GM23338 (cell line): ENCODE measurements around the gene DLG2. TPM values are rescaled to one million over a fixed set of nuclear protein-coding genes. Genes with fewer than 3 reads are reported as not detected.

Experiments used
- ATAC-seq: fragments of 200-7000 bp; cut with Tn5 transposase; 3 replicates; pipeline ENCODE4 v1.9.1; 2020
- DNase-seq: peaks from one replicate; pipeline ENCODE4 v3.0.0-alpha.2; 2015; ENCODE audit warnings: low spot score
- H2AFZ ChIP-seq: fragments of 200-600 bp; sonication (generic); 2 replicates; pipeline ENCODE4 v1.8.0; 2016; ENCODE audit warnings: antibody characterized with exemption, mild to moderate bottlenecking, moderate library complexity
- H3F3A ChIP-seq: fragments of 200-600 bp; sonication (generic); replicated peaks from 2 replicates; pipeline ENCODE4 v1.8.0; 2017; ENCODE audit warnings: antibody characterized with exemption, mixed run types, low read depth
- H3K27ac ChIP-seq: fragments of 200-600 bp; sonication (generic); 2 replicates; pipeline ENCODE4 v1.6.1; 2016; ENCODE audit warnings: low read depth
- H3K27me3 ChIP-seq: fragments of 200-600 bp; sonication (generic); 2 replicates; pipeline ENCODE4 v1.8.0; 2016; ENCODE audit warnings: mild to moderate bottlenecking, mixed run types, moderate library complexity; ENCODE audit not compliant: insufficient read depth
- H3K36me3 ChIP-seq: fragments of 200-600 bp; sonication (generic); 2 replicates; pipeline ENCODE4 v1.8.0; 2016; ENCODE audit warnings: mild to moderate bottlenecking; ENCODE audit not compliant: insufficient read depth
- H3K4me1 ChIP-seq: fragments of 200-600 bp; sonication (generic); 2 replicates; pipeline ENCODE4 v1.8.0; 2016; ENCODE audit warnings: mild to moderate bottlenecking, moderate library complexity; ENCODE audit not compliant: insufficient read depth
- H3K4me2 ChIP-seq: fragments of 200-600 bp; sonication (generic); 2 replicates; pipeline ENCODE4 v1.7.1; 2017; ENCODE audit warnings: mixed run types
- H3K4me3 ChIP-seq: fragments of 200-600 bp; sonication (generic); 2 replicates; pipeline ENCODE4 v1.6.1; 2016; ENCODE audit warnings: mixed run types
- H3K79me2 ChIP-seq: fragments of 200-600 bp; sonication (generic); replicated peaks from 2 replicates; pipeline ENCODE4 v1.8.0; 2017; ENCODE audit warnings: mild to moderate bottlenecking; ENCODE audit not compliant: insufficient read depth
- H3K9me2 ChIP-seq: fragments of 200-600 bp; sonication (generic); 2 replicates; pipeline ENCODE4 v1.8.0; 2017; ENCODE audit not compliant: insufficient read depth
- H4K20me1 ChIP-seq: fragments of 200-600 bp; sonication (generic); replicated peaks from 2 replicates; pipeline ENCODE4 v1.8.0; 2017; ENCODE audit warnings: mild to moderate bottlenecking; ENCODE audit not compliant: insufficient read depth
- H3K27ac Mint-ChIP-seq: 2 replicates; pipeline ENCODE4 v1.8.0; 2020; ENCODE audit warnings: inconsistent platforms, mild to moderate bottlenecking, moderate library complexity, mixed read lengths
- H3K27me3 Mint-ChIP-seq: 3 replicates; pipeline ENCODE4 v1.8.0; 2022; ENCODE audit warnings: low read depth, mild to moderate bottlenecking, moderate library complexity, mixed read lengths, inconsistent platforms; ENCODE audit not compliant: insufficient read depth, poor library complexity
- H3K36me3 Mint-ChIP-seq: 3 replicates; pipeline ENCODE4 v1.8.0; 2021; ENCODE audit warnings: low read depth, mild to moderate bottlenecking, inconsistent platforms, moderate library complexity, mixed read lengths
- H3K4me1 Mint-ChIP-seq: 3 replicates; pipeline ENCODE4 v1.8.0; 2020; ENCODE audit warnings: mild to moderate bottlenecking, inconsistent platforms, mixed read lengths
- H3K4me3 Mint-ChIP-seq: 3 replicates; pipeline ENCODE4 v1.8.0; 2021; ENCODE audit warnings: moderate library complexity, mild to moderate bottlenecking, inconsistent platforms, mixed read lengths
- H3K9me3 Mint-ChIP-seq: 3 replicates; pipeline ENCODE4 v1.8.0; 2020; ENCODE audit warnings: moderate library complexity, mild to moderate bottlenecking, inconsistent platforms, mixed read lengths
- CREB1 ChIP-seq: fragments of 250-450 bp; sonication (Bioruptor Pico); IDR thresholded peaks from 2 replicates; pipeline ENCODE4 v1.5.0; 2020; ENCODE audit warnings: low read depth, mild to moderate bottlenecking, moderate library complexity
- EZH2phosphoT487 ChIP-seq: fragments of 200-600 bp; sonication (generic); IDR thresholded peaks from one replicate; pipeline ENCODE4 v1.8.1; 2018; ENCODE audit warnings: antibody characterized with exemption; ENCODE audit not compliant: unreplicated experiment
- REST ChIP-seq: IDR thresholded peaks from one replicate; pipeline ENCODE4 v1.6.1; 2018; ENCODE audit warnings: antibody characterized with exemption; ENCODE audit not compliant: unreplicated experiment
- STAT1 ChIP-seq: IDR thresholded peaks from one replicate; pipeline ENCODE4 v1.6.1; 2016; ENCODE audit warnings: antibody characterized with exemption; ENCODE audit not compliant: unreplicated experiment
- ZNF114 ChIP-seq: fragments of 250-450 bp; sonication (Bioruptor Pico); IDR thresholded peaks from 2 replicates; pipeline ENCODE4 v1.5.0; 2020; ENCODE audit warnings: mild to moderate bottlenecking, moderate library complexity
- ZNF331 ChIP-seq: fragments of 250-450 bp; sonication (Bioruptor Pico); IDR thresholded peaks from 2 replicates; pipeline ENCODE4 v1.5.0; 2020; ENCODE audit warnings: low read depth, mild to moderate bottlenecking, moderate library complexity
- ZNF462 ChIP-seq: fragments of 250-450 bp; sonication (Bioruptor Pico); IDR thresholded peaks from 2 replicates; pipeline ENCODE4 v1.5.0; 2020; ENCODE audit warnings: mild to moderate bottlenecking, moderate library complexity
- polyA plus RNA-seq: library from polyadenylated mRNA; unstranded; fragments of >200 nt; fragmentation: Nextera tagmentation; extraction: Ambion mirVana; gene quantifications from 2 replicates; pipeline ENCODE4 v1.2.1, GENCODE V29; 2016
- total RNA-seq: library from RNA; depleted of rRNA; stranded (reverse); fragments of >200 nt; shearing (Covaris generic); gene quantifications from 2 replicates; pipeline ENCODE4 v1.2.3, GENCODE V29; 2014

DLG2 gene
- total and polyA plus RNA-seq, 2 experiments from 2014 or later, result 19.8 to 21.5 TPM

- Mint-ChIP-seq H3K27ac (peak overlapping the region; percentile 93), H3K36me3 (peaks cover 25% of the 10 kb centered on the region; the same call in 2 of the 3 replicates), H3K27me3 (no peaks in the 10 kb centered on the region), H3K4me3 (peak overlapping the region; percentile 93), H3K4me1 (peaks cover 21% of the 10 kb centered on the region), H3K9me3 (no peaks in the 10 kb centered on the region; the same call in 2 of the 3 replicates)
- H3K4me1 ChIP-seq, result peaks cover 17% of the 10 kb centered on the region; the same call in 1 of the 2 replicates
- peaks cover 17% of the 10 kb centered on the region; the same call in 1 of the 2 replicates for H3K36me3 ChIP-seq
- no peaks in the 10 kb centered on the region for H3K9me2 ChIP-seq
- no peaks in the 10 kb centered on the region; the same call in none of the 2 replicates for H4K20me1 ChIP-seq
- H3K27ac ChIP-seq, result peak overlapping the region; percentile 57; the same call in 1 of the 2 replicates
- H3K4me2 ChIP-seq, result peak overlapping the region; percentile 81
- TF ChIP-seq CREB1 (CRISPR knock-in tag) (no peak), EZH2phosphoT487 (no peak), REST (no peak), STAT1 (no peak), ZNF462 (CRISPR knock-in tag) (no peak), ZNF114 (CRISPR knock-in tag) (no peak), ZNF331 (CRISPR knock-in tag) (no peak)
- ATAC-seq (no peak; the same call in 2 of the 3 replicates), DNase-seq (peak; percentile 8)
- peak overlapping the region; percentile 12; the same call in 1 of the 2 replicates for H2AFZ ChIP-seq
- H3F3A ChIP-seq, result peaks cover 9% of the 10 kb centered on the region; the same call in 1 of the 2 replicates
- H3K4me3 ChIP-seq, result peak overlapping the region; percentile 71
- H3K79me2 ChIP-seq, result peaks cover 54% of the 10 kb centered on the region
- H3K27me3 ChIP-seq, result no peaks in the 10 kb centered on the region
These were observed 1.7 kb upstream of the DLG2 start for GRCh38 chr11:85628771-85629341.
